Fibroblast of mammary gland (primary cell): ENCODE measurements around the gene ZNF655.

Experiments
- DNase-seq: peaks from one replicate; pipeline ENCODE4 v3.0.0-alpha.2; 2010; ENCODE audit warnings: low read depth
- H3K4me3 ChIP-seq: 2 replicates; pipeline ENCODE4 v1.5.1; 2011; ENCODE audit warnings: low read depth, mild to moderate bottlenecking, low read length, moderate library complexity; ENCODE audit not compliant: control insufficient read depth
- TF ChIP-seq, protein P1 (sequence below): conservative IDR thresholded peaks from 2 replicates; pipeline ENCODE4 v1.5.1; 2011; ENCODE audit warnings: low read depth, low read length, inconsistent platforms; ENCODE audit not compliant: control insufficient read depth, insufficient read depth

ZNF655 gene

DNA sequence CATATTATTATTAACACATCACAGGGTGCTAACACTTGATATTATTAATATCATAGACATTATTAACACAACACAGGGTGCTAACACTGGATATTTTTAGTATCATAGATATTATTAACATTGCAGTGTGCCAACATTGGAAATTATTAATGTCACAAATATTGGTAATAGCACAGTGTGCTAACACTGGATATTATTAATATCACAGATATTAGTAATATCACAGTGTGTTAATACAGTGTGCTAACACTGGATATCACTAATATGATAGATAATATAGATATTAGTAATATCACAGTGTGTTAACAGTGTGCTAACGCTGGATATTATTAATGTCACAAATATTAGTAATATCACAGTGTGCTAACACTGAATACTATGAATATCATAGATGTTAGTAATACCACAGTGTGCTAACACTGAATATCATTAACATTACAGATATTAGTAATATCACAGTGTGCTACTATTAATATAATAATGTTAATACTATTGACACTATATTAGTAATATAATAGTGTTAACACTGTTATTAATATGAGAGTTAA, 38.0 kb downstream of the ZNF655 start:
- no peak overlapping the region for H3K4me3 ChIP-seq
- TF ChIP-seq, protein P1, sequence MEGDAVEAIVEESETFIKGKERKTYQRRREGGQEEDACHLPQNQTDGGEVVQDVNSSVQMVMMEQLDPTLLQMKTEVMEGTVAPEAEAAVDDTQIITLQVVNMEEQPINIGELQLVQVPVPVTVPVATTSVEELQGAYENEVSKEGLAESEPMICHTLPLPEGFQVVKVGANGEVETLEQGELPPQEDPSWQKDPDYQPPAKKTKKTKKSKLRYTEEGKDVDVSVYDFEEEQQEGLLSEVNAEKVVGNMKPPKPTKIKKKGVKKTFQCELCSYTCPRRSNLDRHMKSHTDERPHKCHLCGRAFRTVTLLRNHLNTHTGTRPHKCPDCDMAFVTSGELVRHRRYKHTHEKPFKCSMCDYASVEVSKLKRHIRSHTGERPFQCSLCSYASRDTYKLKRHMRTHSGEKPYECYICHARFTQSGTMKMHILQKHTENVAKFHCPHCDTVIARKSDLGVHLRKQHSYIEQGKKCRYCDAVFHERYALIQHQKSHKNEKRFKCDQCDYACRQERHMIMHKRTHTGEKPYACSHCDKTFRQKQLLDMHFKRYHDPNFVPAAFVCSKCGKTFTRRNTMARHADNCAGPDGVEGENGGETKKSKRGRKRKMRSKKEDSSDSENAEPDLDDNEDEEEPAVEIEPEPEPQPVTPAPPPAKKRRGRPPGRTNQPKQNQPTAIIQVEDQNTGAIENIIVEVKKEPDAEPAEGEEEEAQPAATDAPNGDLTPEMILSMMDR, result no peak
- no peak for DNase-seq

DNA sequence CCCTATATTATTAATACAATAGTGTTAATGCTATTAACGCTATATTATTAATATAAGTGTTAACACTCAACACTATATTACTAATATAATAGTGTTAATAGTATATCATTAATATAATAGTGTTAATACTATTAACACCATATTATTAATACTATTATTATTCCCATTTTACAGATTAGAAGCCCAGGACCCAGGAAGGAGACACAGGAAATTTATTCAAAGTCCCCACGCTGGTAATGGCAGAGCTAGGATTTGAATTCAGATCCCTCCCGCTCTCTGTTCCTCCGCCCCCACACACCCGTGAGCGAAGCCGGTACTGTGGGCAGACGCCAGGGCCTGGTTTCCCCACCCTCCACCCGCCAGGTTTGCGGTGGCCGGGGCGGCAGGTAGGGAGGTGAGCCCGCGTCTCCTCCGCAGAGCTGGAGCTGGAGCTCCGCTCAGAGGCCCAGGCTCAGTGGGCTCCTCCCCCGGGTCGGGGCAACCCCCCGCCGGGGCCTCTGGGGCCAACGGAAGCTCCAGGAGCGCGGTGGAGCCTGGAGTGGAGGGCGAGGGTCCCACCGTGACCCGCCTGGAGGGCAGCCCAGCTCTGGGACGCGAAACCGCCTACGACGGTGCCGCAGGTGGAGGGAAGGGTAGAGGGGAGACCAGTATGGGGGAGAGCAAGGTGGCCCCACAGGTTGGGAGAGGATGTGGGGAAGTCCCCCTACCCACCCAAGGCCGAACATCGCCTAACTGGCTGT, 39.5 kb downstream of the ZNF655 start, which contains the start of gene TMEM225B:
TMEM225B (plus strand) TSS at position 506 of the 740 bp plus-strand sequence. CDS start 6,122 bp downstream, outside the sequence.
- no peak within 1 kb of the TSS for H3K4me3 ChIP-seq
- DNase-seq, result no peak
- TF ChIP-seq, protein P1, result no peak

DNA sequence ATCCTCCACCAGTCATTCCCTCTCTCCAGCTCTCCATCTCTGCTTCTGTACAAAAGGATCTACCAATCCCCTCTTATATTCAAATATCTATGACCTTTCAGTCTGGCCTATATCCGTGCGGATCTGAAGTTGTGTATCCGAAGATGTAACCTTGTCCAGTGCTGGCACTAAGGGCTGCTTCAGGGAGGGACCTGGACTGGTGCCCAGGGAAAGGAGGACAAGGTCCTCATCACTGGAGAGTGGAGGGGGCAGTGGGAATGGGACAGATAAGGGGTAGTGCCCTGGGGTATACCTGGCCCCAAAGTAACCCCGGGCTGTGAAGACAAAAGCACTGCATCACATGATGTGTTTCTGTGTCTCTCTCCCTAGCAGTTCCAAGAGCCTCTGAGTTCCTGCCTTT, 41.4 kb downstream of the ZNF655 start:
- no peak overlapping the region for H3K4me3 ChIP-seq
- DNase-seq, result no peak
- TF ChIP-seq, protein P1, result no peak

- DNase-seq, result no peak
- TF ChIP-seq, protein P1, result no peak
- H3K4me3 ChIP-seq, result no peak overlapping the region
Observed at GRCh38 chr7:99601656-99602310, 43.3 kb downstream of the ZNF655 start.

GRCh38 chr7:99605527-99605926, 47.1 kb downstream of the ZNF655 start:
- no peak for DNase-seq
- H3K4me3 ChIP-seq, result no peak overlapping the region
- TF ChIP-seq, protein P1, result no peak

GRCh38 chr7:99606531-99606930, 48.1 kb downstream of the ZNF655 start:
- TF ChIP-seq, protein P1, result no peak
- H3K4me3 ChIP-seq, result no peak overlapping the region
- no peak for DNase-seq
